HCT116 (cell line): Measurements from ENCODE around the gene SNRPB. TPM values are rescaled to one million over a fixed set of nuclear protein-coding genes. Genes with fewer than 3 reads are reported as not detected.
A peak's percentile ranks its signal among the peaks of the same experiment; 100 is the strongest.

ENCODE experiments used
- ATAC-seq: fragments of 200-7000 bp; cut with Tn5 transposase; 2 replicates; pipeline ENCODE4 v1.9.1; 2020; ENCODE audit warnings: mild to moderate bottlenecking, moderate library complexity
- BruUV-seq: library from RNA; stranded (reverse); fragments of 400-500 nt; replicated peaks from 2 replicates; lab custom pipeline; 2021; lab: Mats Ljungman, UMichigan
- CTCF ChIA-PET: fragments of 300-600 bp; sonication (Branson Sonifier 250); formaldehyde crosslinking; loops from one replicate; lab custom pipeline; 2021; ENCODE audit warnings: antibody characterized with exemption; lab: Charles Lee
- POLR2A ChIA-PET: fragments of 300-600, 350-600 bp; sonication (Branson Sonifier 250); formaldehyde crosslinking; loops from one replicate; lab custom pipeline; 2021; ENCODE audit warnings: antibody characterized with exemption; lab: Charles Lee
- RAD21 ChIA-PET, 2 experiments: fragments of 300-600 bp; sonication (Branson Sonifier 250); formaldehyde crosslinking; loops; one replicate each; lab custom pipeline; 2023; ENCODE audit warnings: low total read pairs in 2 of 2; ENCODE audit not compliant: uncharacterized antibody in 2 of 2, unreplicated experiment in 2 of 2, low non-redundant PET in 1 of 2; lab: Charles Lee
- DNase-seq: peaks from one replicate; pipeline ENCODE4 v3.0.0-alpha.2; 2010; ENCODE audit warnings: low read depth, low spot score
- H2AFZ ChIP-seq: fragments of 200-600 bp; shearing (Covaris generic), sonication (generic); 2 replicates; pipeline ENCODE4 v1.6.1; 2017; ENCODE audit warnings: low read depth, mixed run types, mixed read lengths, antibody characterized with exemption, low read length; ENCODE audit not compliant: poor library complexity, severe bottlenecking
- H3K27ac ChIP-seq: 2 replicates; pipeline ENCODE4 v1.5.1; 2012; ENCODE audit warnings: low read depth, low read length
- H3K27me3 ChIP-seq: fragments of 200-600 bp; sonication (generic); 2 replicates; pipeline ENCODE4 v1.6.1; 2016; ENCODE audit warnings: mixed run types, low read length, mixed read lengths; ENCODE audit not compliant: insufficient read depth
- H3K36me3 ChIP-seq, 2 experiments: fragments of 200-500 bp in 1 of 2; fragments of 200-600 bp in 1 of 2; sonication (Bioruptor generic) in 1 of 2; sonication (generic) in 1 of 2; 2 replicates each; pipeline versions ENCODE4 v1.5.1 to v1.6.1; 2014 to 2016; ENCODE audit warnings: low read length in 2 of 2, inconsistent platforms in 1 of 2, mixed read lengths in 1 of 2, mixed run types in 1 of 2; ENCODE audit not compliant: insufficient read depth in 2 of 2, control insufficient read depth in 1 of 2
- H3K4me1 ChIP-seq, 2 experiments: fragments of 200-600 bp in 1 of 2; sonication (generic) in 1 of 2; 2 replicates each; pipeline versions ENCODE4 v1.5.1 to v1.6.1; 2012 to 2017; ENCODE audit warnings: low read length in 2 of 2, inconsistent platforms in 1 of 2, mild to moderate bottlenecking in 1 of 2, mixed read lengths in 1 of 2, mixed run types in 1 of 2, moderate library complexity in 1 of 2; ENCODE audit not compliant: insufficient read depth in 2 of 2, control insufficient read depth in 1 of 2
- H3K4me2 ChIP-seq: fragments of 200-600 bp; sonication (generic); 2 replicates; pipeline ENCODE4 v1.6.1; 2017; ENCODE audit warnings: mixed run types, low read length, mixed read lengths
- H3K4me3 ChIP-seq, 2 experiments: fragments of 200-600 bp in 1 of 2; sonication (generic) in 1 of 2; replicated peaks in 1 of 2; 2 replicates each; pipeline ENCODE4 v1.5.1; 2011 to 2016; ENCODE audit warnings: low read length in 2 of 2, control low read depth in 1 of 2, low read depth in 1 of 2, mild to moderate bottlenecking in 1 of 2, mixed read lengths in 1 of 2, mixed run types in 1 of 2
- H3K79me2 ChIP-seq: fragments of 200-600 bp; sonication (generic); 2 replicates; pipeline ENCODE4 v1.6.1; 2017; ENCODE audit warnings: mild to moderate bottlenecking, mixed run types, low read length, moderate library complexity, mixed read lengths; ENCODE audit not compliant: insufficient read depth
- H3K9ac ChIP-seq: fragments of 200-600 bp; sonication (generic); 2 replicates; pipeline ENCODE4 v1.6.1; 2016; ENCODE audit warnings: low read length, mixed read lengths
- H3K9me2 ChIP-seq: fragments of 200-600 bp; sonication (generic), shearing (Covaris generic); 2 replicates; pipeline ENCODE4 v1.6.1; 2017; ENCODE audit warnings: mixed run types, mild to moderate bottlenecking, moderate library complexity; ENCODE audit not compliant: insufficient read depth
- H3K9me3 ChIP-seq, 2 experiments: fragments of 200-500 bp in 1 of 2; fragments of 200-600 bp in 1 of 2; sonication (Bioruptor generic) in 1 of 2; sonication (generic) in 1 of 2; 2 replicates each; pipeline ENCODE4 v1.6.1; 2014 to 2017; ENCODE audit warnings: low read length in 2 of 2, mixed read lengths in 2 of 2, inconsistent platforms in 1 of 2, low read depth in 1 of 2, mild to moderate bottlenecking in 1 of 2, mixed run types in 1 of 2, moderate library complexity in 1 of 2; ENCODE audit not compliant: control insufficient read depth in 1 of 2, insufficient read depth in 1 of 2
- H4K20me1 ChIP-seq: fragments of 200-600 bp; sonication (generic), shearing (Covaris generic); 2 replicates; pipeline ENCODE4 v1.6.1; 2017; ENCODE audit warnings: mixed run types, mild to moderate bottlenecking, moderate library complexity; ENCODE audit not compliant: insufficient read depth
- ATF3 ChIP-seq: IDR thresholded peaks from 2 replicates; pipeline ENCODE4 v1.6.1; 2012
- CBX3 ChIP-seq: IDR thresholded peaks from 2 replicates; pipeline ENCODE4 v1.6.1; 2012; ENCODE audit warnings: low read depth
- CEBPB ChIP-seq: IDR thresholded peaks from 2 replicates; pipeline ENCODE4 v1.6.1; 2012; ENCODE audit warnings: low read depth
- EGR1 ChIP-seq: IDR thresholded peaks from 2 replicates; pipeline ENCODE4 v1.6.1; 2012; ENCODE audit warnings: low read depth
- EZH2 ChIP-seq: fragments of 200-600 bp; sonication (generic); IDR thresholded peaks from 2 replicates; pipeline ENCODE4 v1.6.1; 2017; ENCODE audit warnings: antibody characterized with exemption, mixed run types
- EZH2phosphoT487 ChIP-seq: fragments of 200-600 bp; IDR thresholded peaks from 2 replicates; pipeline ENCODE4 v1.6.1; 2018; ENCODE audit warnings: antibody characterized with exemption, borderline replicate concordance
- FOSL1 ChIP-seq: IDR thresholded peaks from 2 replicates; pipeline ENCODE4 v1.6.1; 2012; ENCODE audit warnings: low read depth
- JUND ChIP-seq: IDR thresholded peaks from 2 replicates; pipeline ENCODE4 v1.6.1; 2012
- POLR2A ChIP-seq: IDR thresholded peaks from 2 replicates; pipeline ENCODE4 v1.7.0; 2011; ENCODE audit warnings: borderline replicate concordance; ENCODE audit not compliant: insufficient read depth, insufficient read length; ENCODE audit errors: extremely low read depth
- POLR2AphosphoS5 ChIP-seq: IDR thresholded peaks from 2 replicates; pipeline ENCODE4 v1.6.1; 2011; ENCODE audit warnings: mild to moderate bottlenecking, low read depth, low read length, moderate library complexity
- RAD21 ChIP-seq: IDR thresholded peaks from 2 replicates; pipeline ENCODE4 v1.6.1; 2012; ENCODE audit warnings: low read depth, mild to moderate bottlenecking
- SIN3A ChIP-seq: IDR thresholded peaks from 2 replicates; pipeline ENCODE4 v1.6.1; 2012; ENCODE audit warnings: low read depth
- SP1 ChIP-seq: IDR thresholded peaks from 2 replicates; pipeline ENCODE4 v1.6.1; 2012; ENCODE audit warnings: low read depth
- TCF7L2 ChIP-seq: IDR thresholded peaks from 2 replicates; pipeline ENCODE4 v1.7.0; 2011; ENCODE audit warnings: borderline replicate concordance, inconsistent platforms; ENCODE audit not compliant: insufficient read depth, insufficient read length; ENCODE audit errors: extremely low read depth
- ZBTB33 ChIP-seq: IDR thresholded peaks from 2 replicates; pipeline ENCODE4 v1.6.1; 2011; ENCODE audit warnings: mild to moderate bottlenecking, low read length, moderate library complexity; ENCODE audit not compliant: insufficient replicate concordance; ENCODE audit errors: extremely low read depth
- ZFX ChIP-seq: fragments of 450-650 bp; IDR thresholded peaks from 2 replicates; pipeline ENCODE4 v1.6.1; 2017
- ZNF274 ChIP-seq: fragments of 200-500 bp; sonication (Bioruptor generic); IDR thresholded peaks from 2 replicates; pipeline ENCODE4 v1.6.1; 2014; ENCODE audit warnings: mild to moderate bottlenecking, low read depth, low read length, inconsistent platforms
- intact Hi-C: fragments of 100-400 bp; cut with micrococcal nuclease; formaldehyde crosslinking; loops from 2 replicates; pipeline ENCODE4 v1.10.0; 2022
- total RNA-seq: library from RNA; stranded (reverse); gene quantifications from one replicate; pipeline ENCODE4 v1.2.1, GENCODE V29; 2021; ENCODE audit not compliant: unreplicated experiment
- TF ChIP-seq, protein P1 (sequence below): IDR thresholded peaks from 2 replicates; pipeline ENCODE4 v1.6.1; 2012; ENCODE audit warnings: low read depth
- TF ChIP-seq, protein P2 (sequence below), 3 experiments: fragments of 200-600 bp in 1 of 3; sonication (generic) in 1 of 3; IDR thresholded peaks in 2 of 3; conservative IDR thresholded peaks in 1 of 3; 2 replicates each; pipeline ENCODE4 v1.5.1; 2012 to 2017; ENCODE audit warnings: low read depth in 2 of 3, low read length in 2 of 3, antibody characterized with exemption in 1 of 3, borderline replicate concordance in 1 of 3, control low read depth in 1 of 3, mild to moderate bottlenecking in 1 of 3, mixed read lengths in 1 of 3, mixed run types in 1 of 3, moderate library complexity in 1 of 3; ENCODE audit not compliant: insufficient read depth in 1 of 3
- TF ChIP-seq, protein P3 (sequence below): IDR thresholded peaks from 2 replicates; pipeline ENCODE4 v1.6.1; 2012

Gene SNRPB
- total RNA-seq, 1 experiment from 2014 or later, result 469 TPM

- POLR2A ChIA-PET, result interaction anchor here (1.0 kb wide), 1 partner anchor 11 kb away, joined by 3 read pairs; no protein-coding TSS in a partner anchor
- Histone ChIP-seq H3K36me3 (no peaks in the 10 kb centered on the region), H3K9ac (no peak overlapping the region), H3K4me2 (peak overlapping the region; percentile 70), H2AFZ (no peak overlapping the region), H3K9me2 (no peaks in the 10 kb centered on the region), H3K9me3 (no peaks in the 10 kb centered on the region), H3K27ac (peak overlapping the region; percentile 59; the same call in 1 of the 2 replicates), H4K20me1 (no peaks in the 10 kb centered on the region), H3K79me2 (peaks cover 18% of the 10 kb centered on the region), H3K27me3 (no peaks in the 10 kb centered on the region), H3K4me3 (peak overlapping the region; percentile 89 to 94; a peak in 3 of 4 replicates), H3K4me1 (peaks cover 5 to 16% of the 10 kb centered on the region in 2 experiments; a peak in 3 of 4 replicates)
- intact Hi-C loops, result no loop called here
- CTCF ChIA-PET, result interaction anchor here (3.4 kb wide), 1 partner anchor 13 kb away, joined by 28 read pairs; no protein-coding TSS in a partner anchor
- TF ChIP-seq CEBPB (no peak), POLR2A (no peak), JUND (no peak), TCF7L2 (no peak), POLR2AphosphoS5 (no peak), ZFX (no peak), EZH2 (no peak), EZH2phosphoT487 (no peak), ATF3 (no peak), ZNF274 (no peak), SIN3A (no peak), RAD21 (no peak), FOSL1 (no peak), CBX3 (no peak), ZBTB33 (no peak), SP1 (no peak), EGR1 (no peak)
- TF ChIP-seq, protein P1, sequence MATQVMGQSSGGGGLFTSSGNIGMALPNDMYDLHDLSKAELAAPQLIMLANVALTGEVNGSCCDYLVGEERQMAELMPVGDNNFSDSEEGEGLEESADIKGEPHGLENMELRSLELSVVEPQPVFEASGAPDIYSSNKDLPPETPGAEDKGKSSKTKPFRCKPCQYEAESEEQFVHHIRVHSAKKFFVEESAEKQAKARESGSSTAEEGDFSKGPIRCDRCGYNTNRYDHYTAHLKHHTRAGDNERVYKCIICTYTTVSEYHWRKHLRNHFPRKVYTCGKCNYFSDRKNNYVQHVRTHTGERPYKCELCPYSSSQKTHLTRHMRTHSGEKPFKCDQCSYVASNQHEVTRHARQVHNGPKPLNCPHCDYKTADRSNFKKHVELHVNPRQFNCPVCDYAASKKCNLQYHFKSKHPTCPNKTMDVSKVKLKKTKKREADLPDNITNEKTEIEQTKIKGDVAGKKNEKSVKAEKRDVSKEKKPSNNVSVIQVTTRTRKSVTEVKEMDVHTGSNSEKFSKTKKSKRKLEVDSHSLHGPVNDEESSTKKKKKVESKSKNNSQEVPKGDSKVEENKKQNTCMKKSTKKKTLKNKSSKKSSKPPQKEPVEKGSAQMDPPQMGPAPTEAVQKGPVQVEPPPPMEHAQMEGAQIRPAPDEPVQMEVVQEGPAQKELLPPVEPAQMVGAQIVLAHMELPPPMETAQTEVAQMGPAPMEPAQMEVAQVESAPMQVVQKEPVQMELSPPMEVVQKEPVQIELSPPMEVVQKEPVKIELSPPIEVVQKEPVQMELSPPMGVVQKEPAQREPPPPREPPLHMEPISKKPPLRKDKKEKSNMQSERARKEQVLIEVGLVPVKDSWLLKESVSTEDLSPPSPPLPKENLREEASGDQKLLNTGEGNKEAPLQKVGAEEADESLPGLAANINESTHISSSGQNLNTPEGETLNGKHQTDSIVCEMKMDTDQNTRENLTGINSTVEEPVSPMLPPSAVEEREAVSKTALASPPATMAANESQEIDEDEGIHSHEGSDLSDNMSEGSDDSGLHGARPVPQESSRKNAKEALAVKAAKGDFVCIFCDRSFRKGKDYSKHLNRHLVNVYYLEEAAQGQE, result no peak
- TF ChIP-seq, protein P2, sequence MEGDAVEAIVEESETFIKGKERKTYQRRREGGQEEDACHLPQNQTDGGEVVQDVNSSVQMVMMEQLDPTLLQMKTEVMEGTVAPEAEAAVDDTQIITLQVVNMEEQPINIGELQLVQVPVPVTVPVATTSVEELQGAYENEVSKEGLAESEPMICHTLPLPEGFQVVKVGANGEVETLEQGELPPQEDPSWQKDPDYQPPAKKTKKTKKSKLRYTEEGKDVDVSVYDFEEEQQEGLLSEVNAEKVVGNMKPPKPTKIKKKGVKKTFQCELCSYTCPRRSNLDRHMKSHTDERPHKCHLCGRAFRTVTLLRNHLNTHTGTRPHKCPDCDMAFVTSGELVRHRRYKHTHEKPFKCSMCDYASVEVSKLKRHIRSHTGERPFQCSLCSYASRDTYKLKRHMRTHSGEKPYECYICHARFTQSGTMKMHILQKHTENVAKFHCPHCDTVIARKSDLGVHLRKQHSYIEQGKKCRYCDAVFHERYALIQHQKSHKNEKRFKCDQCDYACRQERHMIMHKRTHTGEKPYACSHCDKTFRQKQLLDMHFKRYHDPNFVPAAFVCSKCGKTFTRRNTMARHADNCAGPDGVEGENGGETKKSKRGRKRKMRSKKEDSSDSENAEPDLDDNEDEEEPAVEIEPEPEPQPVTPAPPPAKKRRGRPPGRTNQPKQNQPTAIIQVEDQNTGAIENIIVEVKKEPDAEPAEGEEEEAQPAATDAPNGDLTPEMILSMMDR (IDR thresholded peaks at IDR 0.05 in 2 of 3, conservative IDR thresholded peaks at IDR 0.05 in 1 of 3; ENCODE audit: borderline replicate concordance in 1 of 3, insufficient read depth in 1 of 3, low read depth in 2 of 3, low read length in 2 of 3), result no peak
- TF ChIP-seq, protein P3, sequence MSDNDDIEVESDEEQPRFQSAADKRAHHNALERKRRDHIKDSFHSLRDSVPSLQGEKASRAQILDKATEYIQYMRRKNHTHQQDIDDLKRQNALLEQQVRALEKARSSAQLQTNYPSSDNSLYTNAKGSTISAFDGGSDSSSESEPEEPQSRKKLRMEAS, result no peak
- BruUV-seq, result no TSS peak
- RAD21 ChIA-PET, result no interaction called here
- DNase-seq (no peak), ATAC-seq (no peak)
Measured at GRCh38 chr20:2509794-2510193, 39.2 kb upstream of the SNRPB start.
